ENCODE results near the gene MAPK10. TPM values are rescaled to one million over a fixed set of nuclear protein-coding genes. Genes with fewer than 3 reads are reported as not detected.

The MAPK10 gene
- total RNA-seq, 2 experiments from 2014 or later: not detected

DNA sequence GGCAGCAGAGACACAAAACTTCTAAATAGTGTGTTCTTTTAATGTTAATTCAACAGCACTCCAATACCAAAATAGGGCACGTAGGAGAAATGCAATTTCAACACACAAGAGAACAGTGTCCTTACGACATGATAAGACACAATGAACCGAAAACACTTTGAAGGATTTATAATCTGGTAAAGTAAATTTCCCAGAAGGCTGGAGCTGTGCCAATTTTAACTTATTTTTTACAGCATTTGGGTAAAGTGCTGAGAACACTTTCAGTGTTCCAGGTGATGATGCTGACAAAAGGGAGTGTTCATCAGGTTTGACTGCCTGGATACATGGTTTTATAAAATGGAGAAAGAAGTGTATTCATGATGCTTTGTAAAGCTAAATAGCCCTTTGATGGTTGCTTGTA is 76.5 kb downstream of the MAPK10 start:
- POLR2A ChIA-PET: no interaction called here

DNA sequence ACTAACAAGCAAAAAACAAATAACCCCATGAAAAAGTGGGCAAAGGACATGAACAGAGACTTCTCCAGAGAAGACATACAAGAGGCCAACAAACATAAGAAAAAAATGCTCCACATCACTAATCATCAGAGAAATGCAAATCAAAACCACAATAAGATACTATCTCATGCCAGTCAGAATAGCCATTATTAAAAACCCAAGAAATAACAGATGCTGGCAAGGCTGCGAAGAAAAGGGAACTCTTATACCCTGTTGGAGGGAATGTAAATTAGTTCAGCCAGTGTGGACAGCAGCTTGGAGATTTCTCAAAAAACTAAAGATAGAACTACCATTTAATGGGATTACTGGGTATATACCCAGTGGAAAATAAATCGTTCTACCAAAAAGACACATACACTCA is 79.6 kb downstream of the MAPK10 start:
- POLR2A ChIA-PET: no interaction called here
- CTCF ChIA-PET: no interaction called here

More for the DNA sequence above, 76.5 kb downstream of the MAPK10 start:
- CTCF ChIA-PET: no interaction called here

DNA sequence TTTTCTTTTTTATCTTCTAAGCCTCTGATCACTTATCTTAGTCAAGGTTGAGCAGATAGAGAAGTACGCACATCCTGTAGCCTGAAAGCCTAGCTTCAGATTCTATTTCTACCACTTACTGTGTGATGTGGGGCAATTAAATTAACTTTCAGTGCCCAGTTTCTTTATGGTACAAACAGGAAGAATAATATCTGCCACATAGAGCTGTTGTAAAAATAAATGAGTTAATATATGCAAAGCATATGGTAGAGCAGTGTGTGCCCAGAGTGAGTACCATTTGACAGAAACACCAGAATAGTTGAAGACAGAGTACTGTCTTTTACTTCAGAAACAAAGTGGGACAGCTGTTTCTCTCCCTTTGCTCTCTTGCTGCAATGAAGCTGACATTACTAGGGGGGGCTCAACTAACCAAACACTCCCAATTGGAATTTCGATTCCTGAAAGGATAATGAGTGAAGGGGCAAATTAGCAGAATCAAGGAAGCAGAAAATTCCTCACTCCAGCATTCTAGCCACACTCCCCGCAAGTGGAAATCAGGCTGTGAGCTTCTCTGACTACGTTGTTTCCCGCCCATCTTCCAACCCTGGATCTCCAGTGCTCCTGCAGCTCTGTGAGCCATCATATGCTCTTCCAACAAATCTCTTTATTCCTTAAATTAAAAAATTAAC is 80.4 kb downstream of the MAPK10 start:
- ChIA-PET CTCF (no interaction called here), POLR2A (no interaction called here)

DNA sequence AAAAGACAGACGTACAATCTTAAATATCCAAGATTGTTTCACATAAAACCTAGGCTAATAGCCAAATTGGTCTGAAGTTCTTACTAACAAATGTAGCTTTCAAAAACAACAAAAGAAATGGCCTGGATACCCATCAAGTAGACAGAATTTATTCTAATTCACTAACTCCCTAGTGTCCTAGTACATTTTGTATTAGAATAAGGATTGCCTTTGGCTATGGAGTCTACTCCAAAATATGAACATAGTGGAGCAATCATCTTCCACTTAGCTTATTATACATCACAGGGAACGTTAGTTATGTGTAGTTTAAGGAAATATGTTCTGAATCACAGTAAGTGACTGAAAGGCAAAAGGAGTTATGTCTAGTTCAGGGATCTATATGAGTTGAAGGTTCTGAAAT is 81.7 kb downstream of the MAPK10 start:
- POLR2A ChIA-PET: no interaction called here

DNA sequence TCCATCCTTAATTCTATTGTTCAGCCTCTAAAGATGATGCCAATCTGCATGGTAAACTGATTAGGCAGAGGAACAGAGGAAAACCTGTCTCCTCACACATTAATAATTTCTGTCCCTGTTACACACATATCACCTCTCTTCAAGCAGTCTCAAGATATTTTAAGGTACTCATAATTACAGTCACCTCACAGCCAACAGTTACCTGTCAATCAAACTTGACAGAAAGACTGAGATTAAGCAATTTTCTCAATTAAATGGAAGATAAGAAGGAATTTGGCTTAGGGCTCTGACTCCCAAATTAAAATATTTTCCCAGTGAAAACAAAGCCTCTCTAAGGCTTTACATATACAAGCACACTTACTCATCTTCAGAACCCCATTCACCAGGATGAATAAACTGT is 85.2 kb downstream of the MAPK10 start:
- CTCF ChIA-PET: no interaction called here
- POLR2A ChIA-PET: no interaction called here

More for the DNA sequence above, 81.7 kb downstream of the MAPK10 start:
- CTCF ChIA-PET: no interaction called here

DNA sequence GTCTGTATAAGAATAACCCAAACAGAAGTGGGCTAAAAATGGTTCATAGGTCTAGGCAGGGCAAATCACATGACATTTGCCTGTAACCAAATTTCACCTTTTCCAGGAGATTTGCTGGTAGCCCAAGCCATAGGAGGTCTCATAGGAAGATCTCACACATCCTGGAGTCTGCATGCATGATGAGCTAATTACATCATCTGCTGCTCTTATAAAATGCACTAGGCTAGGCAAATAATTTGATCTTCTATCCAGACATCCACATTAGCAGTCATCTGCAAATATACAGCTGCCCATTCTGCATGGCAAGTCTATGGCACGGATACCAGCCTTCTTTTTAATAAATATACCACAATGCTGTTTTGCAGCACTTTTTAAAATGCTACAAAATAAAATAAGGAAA is 87.2 kb downstream of the MAPK10 start:
- CTCF ChIA-PET: no interaction called here
- POLR2A ChIA-PET: no interaction called here

DNA sequence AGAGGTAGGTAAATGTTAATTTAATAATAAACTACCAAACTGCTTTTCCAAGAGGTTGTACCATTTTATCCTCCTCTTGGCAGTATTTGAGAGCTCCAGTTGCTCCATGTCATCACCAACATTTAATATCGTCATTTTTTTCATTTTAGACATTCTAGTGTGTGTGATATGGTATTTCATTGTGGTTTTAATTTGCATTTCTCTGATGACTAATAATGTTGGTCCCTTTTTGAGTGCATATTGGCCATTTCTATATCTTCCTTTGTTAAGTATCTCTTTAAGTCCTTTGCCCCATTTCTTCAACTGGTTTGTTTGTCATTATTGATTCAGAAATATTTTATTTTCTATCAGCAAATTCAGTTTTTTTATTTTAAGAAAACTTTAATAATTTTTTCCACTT is 88.8 kb downstream of the MAPK10 start:
- ChIA-PET POLR2A (no interaction called here), CTCF (no interaction called here)

DNA sequence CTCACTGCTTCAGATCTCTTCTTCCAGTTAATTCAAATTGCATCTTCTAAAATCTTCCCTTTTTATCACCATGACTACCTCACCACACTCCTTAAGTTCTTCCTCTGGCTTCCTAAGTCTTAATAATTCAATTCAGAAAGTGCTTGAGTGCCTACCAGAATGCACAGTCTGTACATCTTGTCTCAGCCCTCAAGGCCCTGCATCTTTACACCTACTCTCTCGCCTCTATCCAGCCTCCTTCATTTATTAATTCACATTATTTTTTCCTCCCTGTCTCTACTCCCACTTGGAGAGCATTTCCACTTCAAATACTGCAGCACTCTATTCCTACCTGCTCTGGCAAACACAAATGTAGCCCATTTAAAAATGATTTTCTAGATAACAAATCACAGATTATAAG is 90.5 kb downstream of the MAPK10 start:
- ChIA-PET POLR2A (no interaction called here), CTCF (no interaction called here)

DNA sequence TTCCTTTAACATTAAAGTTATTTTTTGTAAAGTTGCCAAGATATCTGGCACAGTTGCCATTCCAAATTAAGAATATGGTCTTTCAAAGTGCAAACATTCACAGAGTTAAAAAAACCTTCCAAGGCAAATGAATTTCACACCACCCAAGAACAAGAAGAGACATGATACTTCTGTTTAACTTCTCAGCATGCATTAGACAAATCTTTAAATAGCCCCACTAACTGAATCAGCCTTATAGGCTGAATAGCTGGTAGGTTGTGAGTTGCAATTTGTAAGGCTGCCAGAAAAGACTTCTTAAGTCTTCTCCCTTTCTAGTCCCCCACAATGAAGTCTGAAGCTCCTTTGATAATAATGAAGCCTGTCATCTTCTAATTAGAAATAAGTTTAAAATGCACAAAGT is 95.6 kb downstream of the MAPK10 start:
- CTCF ChIA-PET: no interaction called here
- POLR2A ChIA-PET: no interaction called here

DNA sequence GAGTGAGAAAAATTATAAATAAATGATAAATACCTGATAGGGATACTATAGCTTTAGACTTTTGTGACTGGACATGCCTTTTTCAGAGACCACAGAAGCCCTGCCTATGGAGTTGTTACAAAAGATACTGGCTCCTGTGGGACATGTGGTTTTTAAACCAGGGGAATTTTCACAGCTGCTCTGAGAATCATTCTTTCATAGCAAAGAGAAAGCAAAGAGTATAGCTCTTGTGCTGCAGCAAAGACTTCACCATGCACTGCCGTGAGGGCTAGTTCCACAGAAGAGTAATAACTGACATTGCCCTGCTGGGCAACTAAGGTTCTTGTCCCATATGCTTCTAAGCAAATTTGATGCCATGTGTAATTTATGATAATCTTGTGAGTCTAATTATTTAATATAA is 98.2 kb downstream of the MAPK10 start:
- ChIA-PET CTCF (no interaction called here), POLR2A (no interaction called here)

DNA sequence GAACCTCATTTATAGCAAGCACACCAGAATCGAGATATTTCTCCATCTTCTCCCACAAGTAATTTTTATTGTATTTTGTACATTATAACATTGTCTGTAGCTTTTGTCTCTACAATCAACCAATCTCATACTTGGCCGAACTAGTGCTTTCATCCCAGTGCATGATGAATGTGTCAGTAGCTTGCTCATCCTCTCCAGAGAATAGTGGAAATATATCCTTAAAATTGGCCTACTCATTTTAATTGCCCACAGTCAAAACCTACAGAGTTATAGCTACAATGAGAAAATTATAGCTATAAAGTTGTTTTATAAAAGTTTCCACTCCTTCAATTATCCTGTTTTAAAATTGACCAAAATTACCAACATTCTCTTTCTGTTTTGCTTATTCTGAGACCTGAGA is 103.8 kb downstream of the MAPK10 start:
- POLR2A ChIA-PET: no interaction called here
- CTCF ChIA-PET: no interaction called here

DNA sequence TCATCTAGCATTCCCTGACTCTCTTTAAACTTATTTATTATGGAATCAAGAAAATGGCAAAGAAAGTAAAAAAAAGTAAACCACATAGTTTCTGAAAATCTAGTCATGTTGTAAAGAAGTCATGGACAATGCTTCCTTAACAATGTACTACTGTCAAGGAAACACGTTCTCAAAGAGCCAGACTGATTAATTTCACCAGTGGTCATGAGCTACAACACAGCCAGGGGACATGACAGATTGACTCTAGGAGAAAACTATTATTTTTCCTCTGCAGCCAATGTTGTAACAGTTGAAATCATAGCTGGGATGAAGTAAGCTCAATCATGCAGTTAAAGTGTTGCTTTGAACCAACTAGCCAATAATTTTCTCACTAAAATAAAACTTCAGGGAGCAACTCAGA is 109.2 kb downstream of the MAPK10 start:
- ChIA-PET CTCF (no interaction called here), POLR2A (no interaction called here)

DNA sequence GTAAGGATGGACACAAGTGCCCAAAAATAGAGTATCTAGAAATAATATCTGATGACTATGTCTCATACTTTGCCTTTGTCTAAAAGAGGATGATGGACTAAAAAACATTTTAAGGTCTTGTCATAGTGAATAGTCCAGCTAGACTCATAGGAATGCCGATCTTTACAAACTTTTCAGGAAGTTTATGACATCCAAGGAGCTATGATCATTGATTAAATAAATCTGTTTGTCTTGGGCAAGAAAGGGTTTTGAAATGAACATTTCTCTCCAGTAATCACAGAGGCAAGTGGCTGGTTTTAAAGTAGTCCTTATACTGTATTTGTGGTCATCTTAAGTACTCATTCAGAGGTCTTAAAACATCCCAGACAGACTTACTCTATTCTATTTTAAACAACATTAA is 109.8 kb downstream of the MAPK10 start:
- CTCF ChIA-PET: no interaction called here

DNA sequence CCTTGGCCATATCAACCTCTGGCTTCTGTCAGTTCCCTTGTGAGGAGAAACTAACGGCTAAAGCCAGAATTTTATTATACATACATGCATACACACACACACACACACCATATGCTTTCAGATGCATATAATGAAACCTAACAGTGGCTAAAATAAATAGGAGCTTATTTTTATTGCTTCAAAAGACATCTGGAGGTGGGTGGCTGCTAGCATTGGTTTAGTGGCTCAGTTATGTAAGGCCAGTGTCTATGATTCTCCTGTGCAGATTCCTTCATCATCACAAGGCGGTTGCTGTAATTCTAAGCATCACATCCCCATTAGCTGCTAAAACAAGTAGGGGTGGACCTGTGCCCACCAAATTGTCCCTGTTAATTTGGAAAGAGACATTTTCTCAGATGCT is 110.8 kb downstream of the MAPK10 start:
- ChIA-PET CTCF (no interaction called here), POLR2A (no interaction called here)

More for the DNA sequence above, 109.8 kb downstream of the MAPK10 start:
- POLR2A ChIA-PET: no interaction called here

DNA sequence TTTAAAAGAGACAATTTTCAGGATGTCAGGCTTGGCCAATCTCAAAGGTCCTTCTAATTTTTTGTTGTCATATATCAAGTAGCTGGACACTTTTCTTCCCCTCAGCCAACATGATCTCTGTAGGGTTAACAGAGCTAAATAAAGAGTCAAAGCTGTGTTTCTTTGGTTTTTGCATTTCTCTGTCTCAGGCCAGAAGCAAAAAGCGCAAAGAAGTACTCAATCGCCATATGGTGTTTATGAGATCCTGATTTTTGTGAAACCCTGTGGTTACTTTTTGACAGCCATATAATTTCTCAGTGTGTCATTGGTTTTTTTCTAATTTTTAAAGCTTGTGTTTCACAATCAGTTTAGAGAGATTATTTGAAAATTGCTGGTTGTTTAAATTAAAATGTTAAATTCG is 111.9 kb downstream of the MAPK10 start:
- CTCF ChIA-PET: no interaction called here
- POLR2A ChIA-PET: no interaction called here

DNA sequence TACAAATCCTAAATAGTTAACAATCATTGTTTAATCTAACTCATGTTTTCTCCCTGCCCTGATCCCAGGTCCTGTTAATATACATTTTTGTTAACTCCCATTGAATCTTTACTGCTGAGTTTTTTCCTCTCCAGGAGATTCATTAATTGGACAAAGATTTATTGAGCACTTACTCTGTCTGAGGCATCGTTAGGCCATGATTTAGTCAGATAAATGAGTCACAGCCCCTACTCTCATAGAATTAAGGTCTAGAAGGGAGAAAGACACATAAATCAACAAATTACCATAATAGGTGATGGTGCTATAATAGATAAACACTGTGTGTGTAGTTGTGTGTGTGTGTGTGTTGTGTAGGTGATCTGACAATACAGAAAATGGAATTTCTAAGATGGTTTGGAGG is 112.5 kb downstream of the MAPK10 start:
- POLR2A ChIA-PET: no interaction called here
- CTCF ChIA-PET: no interaction called here

DNA sequence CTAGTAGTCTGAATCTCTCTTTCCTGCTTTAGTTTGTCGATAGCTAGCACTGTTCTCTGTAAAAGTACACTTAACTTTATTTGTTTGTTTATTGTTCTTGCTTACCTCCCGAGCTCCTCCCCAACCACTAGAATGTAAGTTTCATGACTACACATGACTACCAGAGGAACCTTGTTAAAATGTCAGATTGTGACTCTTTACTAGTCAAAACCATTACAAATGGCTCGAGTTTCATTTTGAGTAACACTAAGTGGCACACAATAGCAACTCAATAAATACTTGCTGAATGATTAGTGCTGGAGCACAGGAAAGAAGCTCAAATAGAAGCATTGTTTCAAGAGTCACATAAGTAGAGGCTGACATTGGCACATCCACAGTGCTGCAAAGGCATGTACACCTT is 116.1 kb downstream of the MAPK10 start:
- POLR2A ChIA-PET: no interaction called here
- CTCF ChIA-PET: no interaction called here

DNA sequence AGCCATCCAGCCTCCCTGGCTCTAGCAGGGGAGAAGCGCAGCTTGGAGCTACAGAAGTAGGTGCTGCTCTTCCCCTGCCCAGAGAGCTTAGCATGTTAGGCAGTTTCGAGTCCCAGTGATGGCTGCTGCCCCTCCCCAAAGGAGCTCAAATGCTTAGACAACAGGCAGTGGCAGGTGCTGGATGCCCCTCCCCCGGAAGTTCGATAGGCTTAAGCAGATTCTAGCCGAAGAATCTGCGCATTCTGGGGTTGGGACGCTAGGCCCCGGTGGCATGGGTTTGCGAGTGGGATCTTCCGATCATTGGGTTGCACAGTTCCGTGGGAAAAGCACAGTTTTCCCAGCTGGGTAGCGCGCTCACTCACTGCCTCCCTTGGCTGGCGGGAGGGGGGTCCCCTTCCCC is 117.2 kb downstream of the MAPK10 start:
- CTCF ChIA-PET: no interaction called here

DNA sequence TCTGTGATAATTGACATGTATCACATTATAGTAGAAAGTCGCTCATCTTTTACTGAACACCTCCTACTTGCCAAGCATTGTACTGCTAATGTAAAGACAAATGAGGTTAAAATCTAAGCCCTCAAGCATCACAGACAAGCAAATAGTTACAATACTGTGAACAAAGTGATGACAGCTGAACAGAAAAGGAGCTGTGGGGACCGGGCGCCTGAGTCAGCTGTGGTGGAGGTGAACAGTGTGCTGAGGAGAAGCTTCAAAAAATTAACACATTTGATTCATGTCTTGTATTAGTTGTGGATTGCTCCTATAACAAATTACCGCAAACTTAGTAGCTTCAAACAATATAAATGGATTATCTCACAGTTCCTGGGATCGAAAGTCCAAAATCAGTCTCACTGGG is 124.3 kb downstream of the MAPK10 start:
- POLR2A ChIA-PET: no interaction called here
- CTCF ChIA-PET: no interaction called here

More for the DNA sequence above, 117.2 kb downstream of the MAPK10 start:
- POLR2A ChIA-PET: no interaction called here

DNA sequence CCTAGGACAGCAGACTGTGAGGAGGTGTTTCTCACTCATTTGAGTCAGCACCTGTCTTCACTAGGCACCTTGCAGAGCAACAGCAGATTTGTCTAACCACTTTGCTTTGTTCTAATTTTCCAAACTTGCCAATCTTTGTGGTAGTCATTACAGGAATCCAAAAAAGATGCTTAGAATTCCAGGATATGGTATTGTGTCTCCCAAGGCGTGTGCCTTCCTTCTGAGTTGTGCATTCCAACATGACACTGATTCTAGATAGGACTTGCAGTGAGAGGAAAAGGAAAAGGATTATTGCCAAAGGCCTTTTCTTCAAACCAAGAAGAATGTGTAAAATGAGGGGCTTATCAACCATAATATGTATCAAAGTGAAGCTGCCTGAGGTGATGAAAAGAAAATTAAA is 126.2 kb downstream of the MAPK10 start:
- ChIA-PET CTCF (no interaction called here), POLR2A (no interaction called here)

DNA sequence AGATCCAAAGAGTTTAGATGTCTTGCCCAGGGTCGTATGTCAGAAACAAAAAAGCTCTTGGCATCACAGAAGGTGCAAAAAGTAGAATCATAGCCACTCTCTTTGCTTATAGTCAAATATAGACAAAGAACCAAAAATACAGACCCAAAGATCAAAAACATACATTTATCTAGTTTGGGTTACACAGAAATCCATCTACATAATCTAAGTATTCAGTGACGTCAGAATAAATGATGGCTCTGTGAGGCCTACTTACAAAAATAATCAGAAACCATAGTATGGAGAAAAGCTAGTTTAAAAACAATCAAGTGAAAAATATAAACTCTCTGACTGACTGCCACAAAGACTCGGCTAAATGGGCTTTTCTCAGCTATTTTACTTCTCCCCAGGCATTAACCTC is 126.8 kb downstream of the MAPK10 start:
- POLR2A ChIA-PET: no interaction called here
- CTCF ChIA-PET: no interaction called here

DNA sequence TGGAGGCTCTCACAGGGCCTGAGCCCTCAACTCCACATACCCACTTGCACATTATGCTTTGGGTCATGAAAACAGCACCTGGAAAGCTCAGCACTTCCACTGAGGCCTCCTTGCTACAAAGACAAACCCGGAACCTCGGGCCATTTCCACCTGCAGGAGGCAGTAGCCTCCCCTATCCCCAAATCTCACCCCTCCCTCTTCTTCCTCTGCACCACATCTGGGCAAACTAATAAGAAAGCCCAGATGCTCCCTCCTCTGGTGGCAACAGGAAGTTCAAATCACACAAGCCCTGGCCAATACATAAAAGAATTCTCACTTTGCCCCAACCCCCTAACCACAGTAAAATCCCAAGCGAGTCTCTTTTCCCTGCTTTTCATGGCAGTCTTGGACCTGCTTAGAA is 136.4 kb downstream of the MAPK10 start:
- CTCF ChIA-PET: no interaction called here
- POLR2A ChIA-PET: no interaction called here

DNA sequence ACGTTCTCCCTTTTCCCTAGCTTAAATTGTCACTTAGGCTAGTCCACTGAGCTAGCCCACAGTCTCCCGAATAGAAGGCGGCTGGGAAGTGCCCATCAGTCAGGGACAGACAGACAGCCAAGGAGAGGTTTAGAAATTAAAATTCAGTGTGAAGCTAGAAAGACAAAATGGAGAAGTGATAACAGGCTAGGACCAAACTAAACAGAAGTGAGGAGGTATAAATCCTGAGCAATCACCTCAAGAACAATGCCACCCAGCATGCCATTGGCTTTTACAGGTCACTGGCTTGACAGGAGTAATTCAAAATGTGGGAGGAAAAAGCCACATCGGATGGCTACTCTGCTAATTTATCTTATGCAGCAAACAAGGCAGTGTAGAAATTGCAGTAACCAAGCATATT is 138.9 kb downstream of the MAPK10 start:
- ChIA-PET POLR2A (no interaction called here), CTCF (no interaction called here)

Data from activated CD8-positive, alpha-beta memory T cell treated with anti-CD3 and anti-CD28 coated beads for 36 hours (primary cell).